ENCODE data around the gene AK5.

- TF ChIP-seq, protein P1, sequence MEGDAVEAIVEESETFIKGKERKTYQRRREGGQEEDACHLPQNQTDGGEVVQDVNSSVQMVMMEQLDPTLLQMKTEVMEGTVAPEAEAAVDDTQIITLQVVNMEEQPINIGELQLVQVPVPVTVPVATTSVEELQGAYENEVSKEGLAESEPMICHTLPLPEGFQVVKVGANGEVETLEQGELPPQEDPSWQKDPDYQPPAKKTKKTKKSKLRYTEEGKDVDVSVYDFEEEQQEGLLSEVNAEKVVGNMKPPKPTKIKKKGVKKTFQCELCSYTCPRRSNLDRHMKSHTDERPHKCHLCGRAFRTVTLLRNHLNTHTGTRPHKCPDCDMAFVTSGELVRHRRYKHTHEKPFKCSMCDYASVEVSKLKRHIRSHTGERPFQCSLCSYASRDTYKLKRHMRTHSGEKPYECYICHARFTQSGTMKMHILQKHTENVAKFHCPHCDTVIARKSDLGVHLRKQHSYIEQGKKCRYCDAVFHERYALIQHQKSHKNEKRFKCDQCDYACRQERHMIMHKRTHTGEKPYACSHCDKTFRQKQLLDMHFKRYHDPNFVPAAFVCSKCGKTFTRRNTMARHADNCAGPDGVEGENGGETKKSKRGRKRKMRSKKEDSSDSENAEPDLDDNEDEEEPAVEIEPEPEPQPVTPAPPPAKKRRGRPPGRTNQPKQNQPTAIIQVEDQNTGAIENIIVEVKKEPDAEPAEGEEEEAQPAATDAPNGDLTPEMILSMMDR (IDR thresholded peaks at IDR 0.05) = no peak
- TF ChIP-seq POLR2A (IDR thresholded peaks at IDR 0.05) = no peak
These were observed 31.7 kb upstream of the AK5 start for GRCh38 chr1:77250126-77250525.

All from vagina (tissue), 2 donors.